ENCODE measurements around the gene GLT1D1. TPM values are rescaled to one million over a fixed set of nuclear protein-coding genes. Genes with fewer than 3 reads are reported as not detected.

Gene GLT1D1
- polyA plus RNA-seq, 1 of the 3 experiments (the other 2 are of a cell fraction) = 0.05 TPM

DNA sequence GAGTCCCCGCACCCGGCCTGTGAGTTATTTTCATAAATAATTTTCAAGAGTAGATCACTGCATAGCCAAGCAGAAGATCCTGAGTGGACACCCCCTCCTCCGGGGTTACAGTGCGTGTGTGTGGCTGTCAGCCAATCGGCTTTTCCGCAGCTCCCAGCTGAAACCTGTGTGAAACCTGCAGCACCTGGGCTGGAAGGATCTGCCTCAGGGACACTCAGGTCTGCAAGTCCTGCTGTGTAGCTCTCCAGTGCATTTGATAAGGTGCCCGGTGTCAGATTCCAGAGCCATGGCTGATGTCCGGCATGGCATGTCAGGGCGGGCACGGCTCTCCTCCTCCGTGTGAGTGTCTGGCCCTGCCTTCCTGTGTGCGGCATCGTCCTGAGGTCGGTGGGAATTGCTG, 124.8 kb downstream of the GLT1D1 start:
- H3K4me2 ChIP-seq = no peak overlapping the region
- no peaks in the 10 kb centered on the region for H3K9me3 ChIP-seq
- ChIA-PET CTCF (no interaction called here), POLR2A (no interaction called here)
- no peak overlapping the region for H3K4me3 ChIP-seq (ENCODE audit: low read depth in 2 of 2, low read length in 1 of 2)
- 68% methylated on average over 12 of the region's 14 CpGs for WGBS (ENCODE audit: low lambda C conversion rate)
- H4K20me1 ChIP-seq (ENCODE audit: insufficient read depth) = no peaks in the 10 kb centered on the region
- H2AFZ ChIP-seq (ENCODE audit: low read depth) = no peak overlapping the region
- no peaks in the 10 kb centered on the region for H3K36me3 ChIP-seq (replicated peaks in 1 of 2; ENCODE audit: control insufficient read depth in 1 of 2, insufficient read depth in 2 of 2, low read length in 1 of 2)
- H3K27me3 ChIP-seq (ENCODE audit: insufficient read depth) = no peaks in the 10 kb centered on the region
- no peaks in the 10 kb centered on the region for H3K79me2 ChIP-seq (ENCODE audit: insufficient read depth)
- TF ChIP-seq, protein P1, sequence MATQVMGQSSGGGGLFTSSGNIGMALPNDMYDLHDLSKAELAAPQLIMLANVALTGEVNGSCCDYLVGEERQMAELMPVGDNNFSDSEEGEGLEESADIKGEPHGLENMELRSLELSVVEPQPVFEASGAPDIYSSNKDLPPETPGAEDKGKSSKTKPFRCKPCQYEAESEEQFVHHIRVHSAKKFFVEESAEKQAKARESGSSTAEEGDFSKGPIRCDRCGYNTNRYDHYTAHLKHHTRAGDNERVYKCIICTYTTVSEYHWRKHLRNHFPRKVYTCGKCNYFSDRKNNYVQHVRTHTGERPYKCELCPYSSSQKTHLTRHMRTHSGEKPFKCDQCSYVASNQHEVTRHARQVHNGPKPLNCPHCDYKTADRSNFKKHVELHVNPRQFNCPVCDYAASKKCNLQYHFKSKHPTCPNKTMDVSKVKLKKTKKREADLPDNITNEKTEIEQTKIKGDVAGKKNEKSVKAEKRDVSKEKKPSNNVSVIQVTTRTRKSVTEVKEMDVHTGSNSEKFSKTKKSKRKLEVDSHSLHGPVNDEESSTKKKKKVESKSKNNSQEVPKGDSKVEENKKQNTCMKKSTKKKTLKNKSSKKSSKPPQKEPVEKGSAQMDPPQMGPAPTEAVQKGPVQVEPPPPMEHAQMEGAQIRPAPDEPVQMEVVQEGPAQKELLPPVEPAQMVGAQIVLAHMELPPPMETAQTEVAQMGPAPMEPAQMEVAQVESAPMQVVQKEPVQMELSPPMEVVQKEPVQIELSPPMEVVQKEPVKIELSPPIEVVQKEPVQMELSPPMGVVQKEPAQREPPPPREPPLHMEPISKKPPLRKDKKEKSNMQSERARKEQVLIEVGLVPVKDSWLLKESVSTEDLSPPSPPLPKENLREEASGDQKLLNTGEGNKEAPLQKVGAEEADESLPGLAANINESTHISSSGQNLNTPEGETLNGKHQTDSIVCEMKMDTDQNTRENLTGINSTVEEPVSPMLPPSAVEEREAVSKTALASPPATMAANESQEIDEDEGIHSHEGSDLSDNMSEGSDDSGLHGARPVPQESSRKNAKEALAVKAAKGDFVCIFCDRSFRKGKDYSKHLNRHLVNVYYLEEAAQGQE (IDR thresholded peaks at IDR 0.05; ENCODE audit: low read depth, low read length) = no peak
- TF ChIP-seq YY1 (IDR thresholded peaks at IDR 0.05; ENCODE audit: low read depth) (no peak), MXI1 (IDR thresholded peaks at IDR 0.05; ENCODE audit: low read depth, low read length) (no peak), JUND (IDR thresholded peaks at IDR 0.05) (no peak), RXRA (IDR thresholded peaks at IDR 0.05; ENCODE audit: borderline replicate concordance, low read depth) (no peak), POLR2AphosphoS5 (IDR thresholded peaks at IDR 0.05; ENCODE audit: low read depth, low read length) (no peak), RFX5 (IDR thresholded peaks at IDR 0.05; ENCODE audit: low read length) (no peak), FOSL2 (IDR thresholded peaks at IDR 0.05; ENCODE audit: borderline replicate concordance, low read depth) (no peak), MEF2A (IDR thresholded peaks at IDR 0.05; ENCODE audit: borderline replicate concordance, low read depth) (no peak), SMC3 (IDR thresholded peaks at IDR 0.05; ENCODE audit: low read depth, low read length) (no peak), FOXM1 (IDR thresholded peaks at IDR 0.05; ENCODE audit: low read depth) (no peak), TAF1 (IDR thresholded peaks at IDR 0.05; ENCODE audit: borderline replicate concordance, low read depth, low read length) (no peak)
- H3K9me2 ChIP-seq = no peaks in the 10 kb centered on the region
- no peaks in the 10 kb centered on the region for H3K4me1 ChIP-seq (ENCODE audit: control insufficient read depth in 1 of 2, insufficient read depth in 2 of 2, low read depth in 1 of 2, low read length in 1 of 2)
- H3K27ac ChIP-seq (ENCODE audit: low read depth in 2 of 2, low read length in 1 of 2) = no peak overlapping the region
- no peak for DNase-seq
- H3F3A ChIP-seq (replicated peaks; ENCODE audit: insufficient read depth) = no peaks in the 10 kb centered on the region
- H3K9ac ChIP-seq = no peak overlapping the region

DNA sequence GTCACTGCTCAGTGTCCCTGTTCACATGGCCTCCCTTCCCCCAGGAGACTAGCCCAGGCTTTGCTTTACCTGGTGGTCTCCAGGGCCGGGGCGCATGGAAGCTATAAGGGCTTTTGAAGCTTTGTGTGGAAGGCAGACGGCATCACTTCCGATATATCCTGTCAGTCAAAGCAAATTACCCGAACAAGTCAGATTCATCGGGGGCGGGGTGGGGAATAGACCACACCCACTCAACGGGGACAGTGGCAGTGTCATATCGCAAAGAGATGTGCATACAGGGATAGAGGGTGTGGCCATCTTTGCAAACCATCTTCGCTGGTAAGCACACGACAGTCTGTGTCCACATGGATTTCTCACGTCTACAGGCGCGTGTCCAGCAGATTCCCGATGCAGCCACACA, 127.3 kb downstream of the GLT1D1 start:
- H3K9me3 ChIP-seq = no peaks in the 10 kb centered on the region
- CTCF ChIA-PET = interaction anchor here (0.6 kb wide), 1 partner anchor 1523 kb away, joined by 3 read pairs; no protein-coding TSS in a partner anchor
- TF ChIP-seq, protein P2, sequence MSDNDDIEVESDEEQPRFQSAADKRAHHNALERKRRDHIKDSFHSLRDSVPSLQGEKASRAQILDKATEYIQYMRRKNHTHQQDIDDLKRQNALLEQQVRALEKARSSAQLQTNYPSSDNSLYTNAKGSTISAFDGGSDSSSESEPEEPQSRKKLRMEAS (IDR thresholded peaks at IDR 0.05; ENCODE audit: low read depth) = no peak
- TF ChIP-seq, protein P3, sequence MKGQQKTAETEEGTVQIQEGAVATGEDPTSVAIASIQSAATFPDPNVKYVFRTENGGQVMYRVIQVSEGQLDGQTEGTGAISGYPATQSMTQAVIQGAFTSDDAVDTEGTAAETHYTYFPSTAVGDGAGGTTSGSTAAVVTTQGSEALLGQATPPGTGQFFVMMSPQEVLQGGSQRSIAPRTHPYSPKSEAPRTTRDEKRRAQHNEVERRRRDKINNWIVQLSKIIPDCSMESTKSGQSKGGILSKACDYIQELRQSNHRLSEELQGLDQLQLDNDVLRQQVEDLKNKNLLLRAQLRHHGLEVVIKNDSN (IDR thresholded peaks at IDR 0.05; ENCODE audit: borderline replicate concordance, low read depth) = no peak
- TF ChIP-seq FOXM1 (IDR thresholded peaks at IDR 0.05; ENCODE audit: low read depth) = no peak
- TF ChIP-seq NRF1 (IDR thresholded peaks at IDR 0.05; ENCODE audit: low read depth, low read length) = no peak
- no peak for TF ChIP-seq SMC3 (IDR thresholded peaks at IDR 0.05; ENCODE audit: low read depth, low read length)
- no peak for TF ChIP-seq GATA2 (CRISPR knock-in tag; IDR thresholded peaks at IDR 0.05)
- no peak for TF ChIP-seq RCOR1 (IDR thresholded peaks at IDR 0.05; ENCODE audit: low read length)
- TF ChIP-seq, protein P1 (IDR thresholded peaks at IDR 0.05; ENCODE audit: low read depth, low read length) = no peak
- TF ChIP-seq TCF12 (IDR thresholded peaks at IDR 0.05) = no peak
- no peak for TF ChIP-seq ELF1 (IDR thresholded peaks at IDR 0.05)
- TF ChIP-seq TEAD4 (IDR thresholded peaks at IDR 0.05; ENCODE audit: borderline replicate concordance, insufficient read depth) = no peak
- no peak for TF ChIP-seq MXI1 (IDR thresholded peaks at IDR 0.05; ENCODE audit: low read depth, low read length)
- TF ChIP-seq TAF1 (IDR thresholded peaks at IDR 0.05; ENCODE audit: borderline replicate concordance, low read depth, low read length) = no peak
- TF ChIP-seq JUND (IDR thresholded peaks at IDR 0.05) = no peak
- TF ChIP-seq RAD21 (IDR thresholded peaks at IDR 0.05; ENCODE audit: low read length) = no peak
- TF ChIP-seq RFX5 (IDR thresholded peaks at IDR 0.05; ENCODE audit: low read length) = no peak
- TF ChIP-seq RXRA (IDR thresholded peaks at IDR 0.05; ENCODE audit: borderline replicate concordance, low read depth) = no peak
- no peak for TF ChIP-seq FOSL2 (IDR thresholded peaks at IDR 0.05; ENCODE audit: borderline replicate concordance, low read depth)

More for the DNA sequence above, 127.3 kb downstream of the GLT1D1 start:
- WGBS (ENCODE audit: low lambda C conversion rate) = 72% methylated on average over 14 of the region's 15 CpGs
- no peaks in the 10 kb centered on the region for H3K4me1 ChIP-seq (ENCODE audit: control insufficient read depth in 1 of 2, insufficient read depth in 2 of 2, low read depth in 1 of 2, low read length in 1 of 2)
- H3K9me2 ChIP-seq = no peaks in the 10 kb centered on the region
- no peak overlapping the region for H3K9ac ChIP-seq
- no peaks in the 10 kb centered on the region for H3K36me3 ChIP-seq (replicated peaks in 1 of 2; ENCODE audit: control insufficient read depth in 1 of 2, insufficient read depth in 2 of 2, low read length in 1 of 2)
- no peak overlapping the region for H3K27ac ChIP-seq (ENCODE audit: low read depth in 2 of 2, low read length in 1 of 2)
- H3K79me2 ChIP-seq (ENCODE audit: insufficient read depth) = no peaks in the 10 kb centered on the region
- H3F3A ChIP-seq (replicated peaks; ENCODE audit: insufficient read depth) = no peaks in the 10 kb centered on the region
- H2AFZ ChIP-seq (ENCODE audit: low read depth) = no peak overlapping the region
- no peaks in the 10 kb centered on the region for H3K27me3 ChIP-seq (ENCODE audit: insufficient read depth)
- no peak for DNase-seq
- H3K4me3 ChIP-seq (ENCODE audit: low read depth in 2 of 2, low read length in 1 of 2) = no peak overlapping the region
- POLR2A ChIA-PET = no interaction called here
- no peak overlapping the region for H3K4me2 ChIP-seq
- H4K20me1 ChIP-seq (ENCODE audit: insufficient read depth) = no peaks in the 10 kb centered on the region
